Ascending aorta (tissue), 2 donors: Measurements from ENCODE around the gene TNNI3K. TPM values are rescaled to one million over a fixed set of nuclear protein-coding genes. Genes with fewer than 3 reads are reported as not detected.

Experiments
- DNase-seq, 2 donors: peaks; one replicate each; pipeline ENCODE4 v3.0.0-alpha.2; 2019; ENCODE audit warnings: low spot score in 2 of 2
- H3K27ac ChIP-seq, 2 donors: fragments of 200-600 bp; sonication (generic); one replicate each; pipeline ENCODE4 v1.5.1; 2016 to 2017; ENCODE audit warnings: mild to moderate bottlenecking in 1 of 2
- H3K27me3 ChIP-seq: fragments of 200-600 bp; sonication (generic); one replicate; pipeline ENCODE4 v1.5.1; 2017
- H3K36me3 ChIP-seq, 2 donors: fragments of 200-600 bp; sonication (generic); one replicate each; pipeline ENCODE4 v1.5.1; 2016
- H3K4me1 ChIP-seq, 2 donors: fragments of 200-600 bp; sonication (generic); one replicate each; pipeline ENCODE4 v1.5.1; 2016 to 2017; ENCODE audit warnings: mild to moderate bottlenecking in 1 of 2
- H3K4me3 ChIP-seq, 2 donors: fragments of 200-600 bp; sonication (generic); one replicate each; pipeline ENCODE4 v1.5.1; 2016 to 2017; ENCODE audit warnings: mild to moderate bottlenecking in 1 of 2
- H3K9me3 ChIP-seq, 2 donors: fragments of 200-600 bp; sonication (generic); one replicate each; pipeline ENCODE4 v1.5.1; 2016
- CTCF ChIP-seq, 3 experiments: fragments of 200-600 bp in 2 of 3; fragments of 450-650 bp in 1 of 3; sonication (generic) in 2 of 3; IDR thresholded peaks; one replicate each; pipeline ENCODE4 v1.5.1; 2016 to 2019; ENCODE audit warnings: antibody characterized with exemption in 3 of 3, mild to moderate bottlenecking in 1 of 3, moderate library complexity in 1 of 3
- intact Hi-C: fragments of 100-400 bp; cut with DNase I; formaldehyde crosslinking; loops from one replicate; pipeline ENCODE4 v1.15.1; 2023
- total RNA-seq: library from RNA; depleted of rRNA; stranded (reverse); fragments of >200 nt; gene quantifications from one replicate; pipeline ENCODE4 v1.1.0, GENCODE V29; 2016

The TNNI3K gene
- total RNA-seq, 1 donor from 2014 or later, result 3.9 TPM

DNA sequence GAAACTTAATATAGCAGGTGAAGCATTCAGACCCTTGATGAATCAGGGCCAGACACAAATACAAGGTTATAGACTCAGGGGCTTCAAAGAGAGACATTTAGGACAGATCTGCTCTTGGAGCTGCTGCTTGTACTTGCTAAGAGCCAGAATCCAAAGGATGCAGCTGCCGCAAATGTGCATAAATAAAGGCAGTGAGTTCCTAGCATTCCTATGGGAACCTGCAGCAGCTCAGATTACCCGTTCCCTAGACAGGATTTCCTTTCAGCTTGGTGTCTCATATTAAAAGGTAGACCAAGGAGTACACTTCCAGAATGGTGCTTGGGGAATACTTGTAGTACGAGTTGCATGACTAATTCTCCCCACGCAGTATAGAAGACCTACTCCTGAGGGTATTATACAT, 287.0 kb downstream of the TNNI3K start:
- DNase-seq, result no peak
- Histone ChIP-seq H3K4me1 (no peaks in the 10 kb centered on the region), H3K27me3 (no peaks in the 10 kb centered on the region), H3K27ac (no peak overlapping the region), H3K4me3 (no peak overlapping the region), H3K36me3 (no peaks in the 10 kb centered on the region), H3K9me3 (no peaks in the 10 kb centered on the region)
- TF ChIP-seq CTCF (IDR thresholded peaks at IDR 0.05), result no peak
- intact Hi-C loops, result no loop called here

- H3K27ac ChIP-seq, result no peak overlapping the region
- no peaks in the 10 kb centered on the region for H3K36me3 ChIP-seq
- no peaks in the 10 kb centered on the region for H3K27me3 ChIP-seq
- H3K4me3 ChIP-seq, result no peak overlapping the region
- no peaks in the 10 kb centered on the region for H3K4me1 ChIP-seq
- intact Hi-C loops, result no loop called here
- no peak for TF ChIP-seq CTCF (IDR thresholded peaks at IDR 0.05)
- DNase-seq, result no peak
- no peaks in the 10 kb centered on the region for H3K9me3 ChIP-seq
Observed at GRCh38 chr1:74523873-74524480, 288.8 kb downstream of the TNNI3K start.

GRCh38 chr1:74526708-74527107, 291.5 kb downstream of the TNNI3K start:
- DNase-seq, result no peak
- H3K4me3 ChIP-seq, result no peak overlapping the region
- intact Hi-C loops, result no loop called here
- no peaks in the 10 kb centered on the region for H3K4me1 ChIP-seq
- no peaks in the 10 kb centered on the region for H3K36me3 ChIP-seq
- no peaks in the 10 kb centered on the region for H3K9me3 ChIP-seq
- no peak overlapping the region for H3K27ac ChIP-seq
- TF ChIP-seq CTCF (IDR thresholded peaks at IDR 0.05), result no peak
- no peaks in the 10 kb centered on the region for H3K27me3 ChIP-seq

DNA sequence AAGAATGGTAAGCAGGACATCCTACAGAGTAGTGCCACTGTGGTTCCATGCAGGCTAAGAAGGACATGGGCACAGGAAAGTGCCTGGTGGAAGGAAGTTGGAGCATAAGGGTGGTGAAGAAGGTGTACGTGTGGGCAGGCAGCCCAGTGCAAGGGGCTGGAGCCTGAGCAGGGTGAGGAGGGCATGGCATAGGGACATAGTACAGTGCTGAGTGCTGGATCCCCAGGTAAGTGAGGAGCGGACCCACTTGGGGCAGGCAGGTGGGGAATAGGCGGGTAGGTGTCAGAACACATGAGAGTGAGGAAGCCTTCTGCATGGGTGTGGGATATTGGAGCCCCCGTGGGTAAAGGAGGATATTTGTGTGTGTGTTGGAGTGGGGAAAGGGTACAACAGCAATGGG, 292.9 kb downstream of the TNNI3K start:
- H3K27me3 ChIP-seq, result no peaks in the 10 kb centered on the region
- TF ChIP-seq CTCF (IDR thresholded peaks at IDR 0.05), result no peak
- no peaks in the 10 kb centered on the region for H3K9me3 ChIP-seq
- H3K36me3 ChIP-seq, result no peaks in the 10 kb centered on the region
- H3K27ac ChIP-seq, result no peak overlapping the region
- H3K4me1 ChIP-seq, result no peaks in the 10 kb centered on the region
- DNase-seq, result no peak
- H3K4me3 ChIP-seq, result no peak overlapping the region
- intact Hi-C loops, result no loop called here

DNA sequence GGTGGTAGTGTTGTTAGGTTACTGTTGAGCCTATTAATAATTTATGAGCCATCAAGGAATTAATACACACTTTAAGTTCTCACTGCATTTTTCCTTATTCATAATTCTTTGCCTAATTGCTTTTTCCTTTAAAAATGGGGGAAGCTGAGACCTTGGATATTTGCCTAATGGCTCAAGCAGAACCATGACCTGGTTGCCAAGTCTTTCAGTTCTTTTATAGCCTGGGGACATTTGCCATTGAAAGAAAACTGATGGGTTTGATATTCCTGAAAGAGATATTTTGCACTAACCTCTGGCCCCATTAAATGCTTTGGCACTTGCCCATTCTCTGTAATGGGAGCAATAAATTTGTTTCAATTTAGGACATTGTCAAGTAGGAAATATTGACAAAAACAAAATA, 295.7 kb downstream of the TNNI3K start:
- Histone ChIP-seq H3K4me1 (no peaks in the 10 kb centered on the region), H3K27me3 (no peaks in the 10 kb centered on the region), H3K9me3 (no peaks in the 10 kb centered on the region), H3K36me3 (no peaks in the 10 kb centered on the region), H3K27ac (no peak overlapping the region), H3K4me3 (no peak overlapping the region)
- TF ChIP-seq CTCF (IDR thresholded peaks at IDR 0.05), result no peak
- no peak for DNase-seq
- intact Hi-C loops, result no loop called here

- Histone ChIP-seq H3K27me3 (no peaks in the 10 kb centered on the region), H3K27ac (no peak overlapping the region), H3K36me3 (no peaks in the 10 kb centered on the region), H3K9me3 (no peaks in the 10 kb centered on the region), H3K4me3 (no peak overlapping the region), H3K4me1 (no peaks in the 10 kb centered on the region)
- TF ChIP-seq CTCF (IDR thresholded peaks at IDR 0.05), result no peak
- no peak for DNase-seq
- intact Hi-C loops, result no loop called here
Observed at GRCh38 chr1:74531796-74532195, 296.6 kb downstream of the TNNI3K start.
